GM12872 (cell line): ENCODE data around the gene MLXIP.

ENCODE experiments used
- CTCF ChIP-seq: IDR thresholded peaks from 3 replicates; pipeline ENCODE4 v1.5.1; 2011; ENCODE audit warnings: low read depth, mild to moderate bottlenecking, low read length, moderate library complexity; ENCODE audit not compliant: insufficient read depth

MLXIP gene

DNA sequence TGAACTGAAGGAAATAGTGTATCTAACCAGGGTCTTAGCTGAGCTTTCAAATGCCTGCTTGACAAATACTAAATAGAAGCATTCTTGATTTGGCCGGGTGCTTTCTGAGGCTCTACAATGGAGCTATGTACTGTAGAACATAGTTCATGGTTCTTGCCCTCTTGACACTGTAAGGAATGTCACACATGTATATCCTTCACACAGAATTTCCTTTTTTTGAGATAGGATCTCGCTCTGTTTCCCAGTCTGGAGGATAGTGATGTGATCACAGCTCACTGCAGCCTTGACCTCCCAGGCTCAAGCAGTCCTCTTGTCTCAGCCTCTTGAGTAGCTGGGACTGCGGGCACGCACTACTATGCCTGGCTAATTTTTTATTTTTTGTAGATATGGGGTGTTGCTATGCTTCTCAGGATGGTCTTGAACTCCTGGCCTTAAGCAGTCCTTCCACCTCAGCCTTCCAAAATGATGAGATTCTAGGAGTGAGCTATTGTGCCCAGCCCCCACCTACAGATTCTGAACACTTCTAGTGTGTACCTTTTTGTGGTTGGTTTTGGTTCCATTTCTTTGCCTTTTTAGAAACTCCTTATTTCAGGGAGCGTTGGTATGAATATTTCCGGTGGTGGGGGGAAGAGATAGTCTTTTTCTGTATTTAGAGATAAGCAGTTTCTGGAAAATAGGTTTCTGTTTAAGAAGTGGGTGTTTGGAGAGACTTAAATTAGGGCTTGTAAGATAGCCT lies 4.2 kb downstream of the MLXIP start:
- no peak for TF ChIP-seq CTCF

DNA sequence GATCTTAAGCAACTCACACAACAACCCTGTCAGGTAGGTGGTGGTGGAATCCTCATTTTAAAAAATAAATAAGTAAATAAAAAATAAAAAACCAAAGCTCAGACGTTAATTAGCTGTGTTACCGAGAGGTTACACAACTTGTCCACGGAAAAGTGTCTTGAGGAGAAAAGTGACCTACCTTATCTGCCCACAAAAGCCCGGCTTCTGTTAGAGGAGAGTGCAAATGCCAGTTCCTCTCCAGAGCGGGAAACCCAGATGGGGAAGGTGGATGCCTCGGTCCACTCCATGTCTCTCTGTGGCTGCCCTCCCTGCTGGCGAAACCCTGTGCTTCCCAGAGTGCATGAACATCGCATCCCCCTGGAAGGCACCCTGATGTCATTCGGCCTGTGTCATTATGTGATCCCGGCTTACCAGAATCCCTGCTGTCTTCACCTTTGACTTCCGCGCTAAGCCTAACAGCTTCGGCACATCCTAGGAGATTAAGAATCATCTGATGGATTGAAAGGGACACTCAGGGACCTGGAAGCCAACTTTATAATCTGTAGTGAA lies 6.4 kb downstream of the MLXIP start:
- no peak for TF ChIP-seq CTCF

DNA sequence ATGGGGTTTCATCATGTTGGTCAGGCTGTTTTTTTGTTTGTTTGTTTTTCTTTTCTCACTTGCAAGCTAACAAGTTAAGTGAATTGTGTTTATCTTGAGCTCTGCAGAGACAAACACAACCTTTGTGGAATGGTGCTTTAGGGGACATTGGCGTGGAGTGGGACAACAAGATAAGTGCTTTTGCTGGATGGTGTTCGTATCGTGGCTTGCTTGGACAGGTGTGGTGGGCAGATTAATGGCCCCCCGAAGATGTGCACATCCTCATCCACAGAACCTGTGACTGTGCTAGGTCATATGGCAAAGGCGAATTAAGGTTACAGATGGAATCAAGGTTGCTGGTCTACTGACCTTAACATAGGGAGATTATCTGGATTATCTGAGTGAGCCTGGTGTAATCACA lies 7.0 kb downstream of the MLXIP start:
- TF ChIP-seq CTCF = no peak

DNA sequence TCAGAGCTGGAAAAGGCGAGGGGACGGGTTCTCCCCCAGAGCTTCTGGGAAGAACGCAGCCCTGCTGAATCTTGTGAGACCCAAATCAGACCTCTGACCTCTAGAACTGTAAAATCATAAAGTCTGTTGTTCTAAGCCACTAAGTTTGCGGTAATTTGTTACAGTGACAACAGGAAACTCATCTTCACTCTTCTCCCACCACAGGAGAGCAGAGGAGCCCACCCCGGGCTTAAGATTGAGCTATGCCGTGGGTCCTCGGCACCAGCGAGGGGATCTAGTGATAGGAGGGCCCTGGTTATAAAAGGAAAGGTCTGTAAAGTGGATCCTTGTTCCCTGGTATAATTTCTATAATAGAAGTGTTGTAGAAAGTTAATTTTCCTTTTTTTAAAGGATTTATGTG lies 7.6 kb downstream of the MLXIP start:
- TF ChIP-seq CTCF = no peak

DNA sequence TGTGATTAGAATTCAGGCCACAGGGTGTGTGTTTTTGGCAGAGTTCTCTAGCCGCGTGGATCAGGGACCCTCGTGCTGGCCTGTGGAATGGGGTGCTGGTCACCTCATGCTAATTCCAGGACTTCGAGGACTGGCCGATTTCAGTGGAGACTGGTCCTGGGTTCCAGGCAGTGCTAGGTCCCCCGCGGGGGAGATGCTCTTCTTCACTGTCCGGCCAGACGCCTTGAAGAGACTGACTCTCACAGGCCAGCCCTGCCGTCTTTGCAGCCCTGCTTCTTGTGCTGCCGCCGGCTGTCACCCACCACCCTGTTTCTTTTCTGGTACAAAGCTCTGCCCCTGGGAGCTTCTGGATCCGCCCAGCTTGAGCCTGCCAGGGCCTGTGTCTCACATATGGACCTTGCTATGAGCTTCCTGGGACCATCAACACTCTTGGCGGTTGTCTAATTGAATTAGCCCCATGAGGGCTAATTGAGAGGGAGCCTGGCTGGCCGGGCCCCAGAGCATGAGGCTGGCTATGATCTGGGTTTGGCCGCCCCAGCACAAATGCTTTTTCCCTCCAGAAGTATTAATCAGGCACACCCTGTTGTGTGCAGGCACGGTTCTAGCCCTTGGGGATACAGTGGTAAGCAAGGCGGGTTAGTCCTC lies 8.2 kb downstream of the MLXIP start:
- no peak for TF ChIP-seq CTCF

DNA sequence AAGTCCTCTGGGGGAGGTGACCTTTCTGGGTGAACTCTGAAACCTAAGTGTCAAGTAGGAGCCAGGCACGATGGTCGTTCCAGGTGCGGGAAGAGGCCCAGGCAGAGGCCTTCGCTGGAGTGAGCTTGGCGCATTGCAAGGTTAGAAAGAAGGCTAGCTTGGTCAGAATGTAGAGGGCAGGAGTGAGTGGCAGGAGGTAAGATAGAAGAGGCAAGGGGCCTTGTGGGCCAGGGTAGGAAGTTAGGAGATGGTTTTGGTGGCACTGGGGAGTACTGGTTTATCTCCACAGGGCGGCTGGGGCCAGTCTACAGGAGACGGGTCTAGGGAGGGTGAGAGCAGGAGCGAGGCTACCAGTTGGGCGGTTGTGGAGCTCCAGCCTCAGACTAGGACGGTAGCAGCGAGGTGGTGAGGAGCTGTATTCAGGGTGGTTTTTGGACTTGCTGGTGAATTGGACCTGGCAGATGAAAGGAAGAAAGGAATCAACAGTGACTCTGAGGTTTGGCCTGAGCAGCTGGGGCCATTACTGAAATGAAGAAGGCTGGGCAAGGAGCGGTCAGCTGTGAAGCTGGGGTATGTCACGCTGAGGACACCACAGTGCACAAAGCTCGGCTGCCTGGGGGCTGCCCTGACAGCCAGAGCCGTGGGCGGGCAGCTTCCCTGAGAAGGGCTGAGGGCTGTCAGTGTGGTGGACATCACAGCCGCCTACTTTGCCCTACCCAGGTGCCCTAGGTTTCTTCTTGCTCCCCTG lies 9.0 kb downstream of the MLXIP start:
- no peak for TF ChIP-seq CTCF

GRCh38 chr12:122088179-122088810 lies 9.7 kb downstream of the MLXIP start:
- TF ChIP-seq CTCF = no peak
